ENCODE results near the gene APPL2. TPM values are rescaled to one million over a fixed set of nuclear protein-coding genes. Genes with fewer than 3 reads are reported as not detected.

Gene APPL2
- polyA plus RNA-seq, 1 donor from 2014 or later = 47.0 TPM

- Histone ChIP-seq H3K27ac (ENCODE audit: low read length) (no peak overlapping the region), H3K4me3 (ENCODE audit: low read length) (no peak overlapping the region), H3K9me3 (ENCODE audit: low read length) (no peaks in the 10 kb centered on the region), H3K36me3 (ENCODE audit: insufficient read depth, low read length) (peaks cover 4% of the 10 kb centered on the region), H3F3A (ENCODE audit: insufficient read depth, low read length, poor library complexity, severe bottlenecking) (no peaks in the 10 kb centered on the region), H3K4me2 (ENCODE audit: low read length) (no peak overlapping the region), H3K9ac (ENCODE audit: low read length) (no peak overlapping the region), H3K27me3 (ENCODE audit: insufficient read depth, low read depth, low read length) (no peaks in the 10 kb centered on the region), H4K20me1 (ENCODE audit: insufficient read depth) (no peaks in the 10 kb centered on the region), H2AFZ (ENCODE audit: low read depth, low read length) (no peak overlapping the region), H3K9me2 (ENCODE audit: insufficient read depth, low read length) (no peaks in the 10 kb centered on the region), H3K79me2 (replicated peaks; ENCODE audit: insufficient read depth, low read length) (no peaks in the 10 kb centered on the region)
- no peak for TF ChIP-seq EZH2 (IDR thresholded peaks at IDR 0.05; ENCODE audit: borderline replicate concordance, insufficient read depth, low read length, poor library complexity, severe bottlenecking)
- TF ChIP-seq, protein P1, sequence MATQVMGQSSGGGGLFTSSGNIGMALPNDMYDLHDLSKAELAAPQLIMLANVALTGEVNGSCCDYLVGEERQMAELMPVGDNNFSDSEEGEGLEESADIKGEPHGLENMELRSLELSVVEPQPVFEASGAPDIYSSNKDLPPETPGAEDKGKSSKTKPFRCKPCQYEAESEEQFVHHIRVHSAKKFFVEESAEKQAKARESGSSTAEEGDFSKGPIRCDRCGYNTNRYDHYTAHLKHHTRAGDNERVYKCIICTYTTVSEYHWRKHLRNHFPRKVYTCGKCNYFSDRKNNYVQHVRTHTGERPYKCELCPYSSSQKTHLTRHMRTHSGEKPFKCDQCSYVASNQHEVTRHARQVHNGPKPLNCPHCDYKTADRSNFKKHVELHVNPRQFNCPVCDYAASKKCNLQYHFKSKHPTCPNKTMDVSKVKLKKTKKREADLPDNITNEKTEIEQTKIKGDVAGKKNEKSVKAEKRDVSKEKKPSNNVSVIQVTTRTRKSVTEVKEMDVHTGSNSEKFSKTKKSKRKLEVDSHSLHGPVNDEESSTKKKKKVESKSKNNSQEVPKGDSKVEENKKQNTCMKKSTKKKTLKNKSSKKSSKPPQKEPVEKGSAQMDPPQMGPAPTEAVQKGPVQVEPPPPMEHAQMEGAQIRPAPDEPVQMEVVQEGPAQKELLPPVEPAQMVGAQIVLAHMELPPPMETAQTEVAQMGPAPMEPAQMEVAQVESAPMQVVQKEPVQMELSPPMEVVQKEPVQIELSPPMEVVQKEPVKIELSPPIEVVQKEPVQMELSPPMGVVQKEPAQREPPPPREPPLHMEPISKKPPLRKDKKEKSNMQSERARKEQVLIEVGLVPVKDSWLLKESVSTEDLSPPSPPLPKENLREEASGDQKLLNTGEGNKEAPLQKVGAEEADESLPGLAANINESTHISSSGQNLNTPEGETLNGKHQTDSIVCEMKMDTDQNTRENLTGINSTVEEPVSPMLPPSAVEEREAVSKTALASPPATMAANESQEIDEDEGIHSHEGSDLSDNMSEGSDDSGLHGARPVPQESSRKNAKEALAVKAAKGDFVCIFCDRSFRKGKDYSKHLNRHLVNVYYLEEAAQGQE (IDR thresholded peaks at IDR 0.05; ENCODE audit: borderline replicate concordance) = no peak
Measured at GRCh38 chr12:105224399-105224798, 11.6 kb downstream of the APPL2 start.

DNA sequence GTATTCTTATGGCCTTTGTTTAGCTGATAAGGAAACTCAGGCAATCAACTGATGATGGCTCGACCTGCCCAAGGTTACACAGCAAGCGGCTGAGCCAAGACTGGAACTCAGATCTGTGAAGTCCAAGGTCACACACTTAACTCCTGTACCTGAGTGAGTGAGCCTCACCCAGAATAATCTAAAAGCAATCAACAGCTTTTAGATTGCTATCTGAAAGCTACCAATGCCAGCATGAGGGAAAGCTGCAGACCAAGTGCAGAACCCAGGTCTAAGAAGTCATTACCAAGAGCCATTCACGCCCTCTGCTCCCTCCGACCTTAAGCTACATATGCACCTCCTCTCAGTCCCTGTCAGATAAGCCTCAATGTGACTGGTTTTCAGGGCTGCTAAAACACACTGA is 12.1 kb downstream of the APPL2 start:
- no peaks in the 10 kb centered on the region for H3K79me2 ChIP-seq (replicated peaks; ENCODE audit: insufficient read depth, low read length)
- no peak overlapping the region for H3K27ac ChIP-seq (ENCODE audit: low read length)
- no peaks in the 10 kb centered on the region for H4K20me1 ChIP-seq (ENCODE audit: insufficient read depth)
- TF ChIP-seq, protein P1 (IDR thresholded peaks at IDR 0.05; ENCODE audit: borderline replicate concordance) = no peak
- H3K9ac ChIP-seq (ENCODE audit: low read length) = no peak overlapping the region
- no peaks in the 10 kb centered on the region for H3K9me2 ChIP-seq (ENCODE audit: insufficient read depth, low read length)
- H2AFZ ChIP-seq (ENCODE audit: low read depth, low read length) = no peak overlapping the region
- H3F3A ChIP-seq (ENCODE audit: insufficient read depth, low read length, poor library complexity, severe bottlenecking) = no peaks in the 10 kb centered on the region
- H3K4me3 ChIP-seq (ENCODE audit: low read length) = no peak overlapping the region
- H3K9me3 ChIP-seq (ENCODE audit: low read length) = no peaks in the 10 kb centered on the region
- H3K27me3 ChIP-seq (ENCODE audit: insufficient read depth, low read depth, low read length) = no peaks in the 10 kb centered on the region
- H3K36me3 ChIP-seq (ENCODE audit: insufficient read depth, low read length) = peaks cover 4% of the 10 kb centered on the region
- H3K4me2 ChIP-seq (ENCODE audit: low read length) = no peak overlapping the region

GRCh38 chr12:105223352-105223845 is 12.6 kb downstream of the APPL2 start:
- Histone ChIP-seq H3K4me3 (ENCODE audit: low read length) (no peak overlapping the region), H3K9ac (ENCODE audit: low read length) (no peak overlapping the region), H3K9me3 (ENCODE audit: low read length) (no peaks in the 10 kb centered on the region), H3F3A (ENCODE audit: insufficient read depth, low read length, poor library complexity, severe bottlenecking) (no peaks in the 10 kb centered on the region), H3K27ac (ENCODE audit: low read length) (no peak overlapping the region), H2AFZ (ENCODE audit: low read depth, low read length) (no peak overlapping the region), H3K79me2 (replicated peaks; ENCODE audit: insufficient read depth, low read length) (no peaks in the 10 kb centered on the region), H3K4me2 (ENCODE audit: low read length) (no peak overlapping the region), H4K20me1 (ENCODE audit: insufficient read depth) (no peaks in the 10 kb centered on the region), H3K27me3 (ENCODE audit: insufficient read depth, low read depth, low read length) (no peaks in the 10 kb centered on the region), H3K36me3 (ENCODE audit: insufficient read depth, low read length) (peaks cover 4% of the 10 kb centered on the region), H3K9me2 (ENCODE audit: insufficient read depth, low read length) (no peaks in the 10 kb centered on the region)
- no peak for TF ChIP-seq RAD21 (conservative IDR thresholded peaks at IDR 0.05)
